Skeletal muscle tissue (tissue), 4 donors: ENCODE results near the gene CLCN5. TPM values are rescaled to one million over a fixed set of nuclear protein-coding genes. Genes with fewer than 3 reads are reported as not detected.
"Not testable (repeated sequence)": the region's sequence is repeated elsewhere in the genome, so short reads cannot be mapped to it uniquely, and the experiment has no call there.

Experiments
- H3K27ac ChIP-seq: one replicate; pipeline ENCODE4 v1.7.0; 2013; ENCODE audit warnings: mild to moderate bottlenecking, low read depth, low read length, inconsistent platforms
- H3K27me3 ChIP-seq, 3 donors: one replicate each; pipeline ENCODE4 v1.7.0; 2013; ENCODE audit warnings: low read length in 3 of 3; ENCODE audit not compliant: control insufficient read depth in 3 of 3, insufficient read depth in 3 of 3
- H3K36me3 ChIP-seq, 3 donors: one replicate each; pipeline ENCODE4 v1.7.0; 2013; ENCODE audit warnings: low read length in 3 of 3; ENCODE audit not compliant: control insufficient read depth in 3 of 3, insufficient read depth in 3 of 3
- H3K4me1 ChIP-seq, 3 donors: one replicate each; pipeline ENCODE4 v1.7.0; 2013; ENCODE audit warnings: low read length in 3 of 3, mild to moderate bottlenecking in 3 of 3; ENCODE audit not compliant: control insufficient read depth in 3 of 3, insufficient read depth in 3 of 3
- H3K4me3 ChIP-seq, 3 donors: one replicate each; pipeline ENCODE4 v1.7.0; 2013; ENCODE audit warnings: low read length in 3 of 3
- H3K9ac ChIP-seq, 3 donors: one replicate each; pipeline ENCODE4 v1.7.0; 2013; ENCODE audit warnings: low read length in 3 of 3, mild to moderate bottlenecking in 3 of 3, moderate library complexity in 2 of 3, low read depth in 1 of 3
- H3K9me3 ChIP-seq, 3 donors: one replicate each; pipeline ENCODE4 v1.7.0; 2013; ENCODE audit warnings: low read length in 3 of 3; ENCODE audit not compliant: control insufficient read depth in 3 of 3
- total RNA-seq: library from RNA; depleted of rRNA; stranded (reverse); fragments of >200 nt; gene quantifications from one replicate; pipeline ENCODE4 v1.2.3, GENCODE V29; 2014
- donor health status: Osteomylitis.

The CLCN5 gene
- total RNA-seq, 1 donor from 2014 or later, result 91.3 TPM

- Histone ChIP-seq H3K36me3 (no peaks in the 10 kb centered on the region), H3K9ac (no peak overlapping the region), H3K27me3 (peaks cover 0 to 3% (median 0%) of the 10 kb centered on the region in 3 donors), H3K4me1 (peaks cover 0 to 3% (median 0%) of the 10 kb centered on the region in 3 donors), H3K4me3 (no peak overlapping the region), H3K9me3 (no peaks in the 10 kb centered on the region), H3K27ac (no peak overlapping the region)
These were observed 81.5 kb downstream of the CLCN5 start for GRCh38 chrX:50003927-50004326.

- H3K9me3 ChIP-seq, H3K9ac ChIP-seq, H3K27me3 ChIP-seq, H3K4me1 ChIP-seq, H3K4me3 ChIP-seq, H3K27ac ChIP-seq, H3K36me3 ChIP-seq: not testable (repeated sequence)
These were observed 103.2 kb downstream of the CLCN5 start for GRCh38 chrX:50025591-50025990.

GRCh38 chrX:50035126-50035525 is 112.7 kb downstream of the CLCN5 start:
- no peaks in the 10 kb centered on the region for H3K36me3 ChIP-seq
- H3K9ac ChIP-seq, result no peak overlapping the region
- H3K27me3 ChIP-seq, result peaks cover 0 to 6% (median 0%) of the 10 kb centered on the region in 3 donors
- no peak overlapping the region for H3K4me3 ChIP-seq
- H3K9me3 ChIP-seq, result no peaks in the 10 kb centered on the region
- H3K4me1 ChIP-seq, result peaks cover 0 to 3% (median 2%) of the 10 kb centered on the region in 3 donors
- H3K27ac ChIP-seq, result no peak overlapping the region

GRCh38 chrX:50036426-50036825 is 114.0 kb downstream of the CLCN5 start:
- Histone ChIP-seq H3K27ac (no peak overlapping the region), H3K9me3 (no peaks in the 10 kb centered on the region), H3K36me3 (no peaks in the 10 kb centered on the region), H3K27me3 (peaks cover 0 to 6% (median 0%) of the 10 kb centered on the region in 3 donors), H3K9ac (no peak overlapping the region), H3K4me1 (peaks cover 0 to 3% (median 2%) of the 10 kb centered on the region in 3 donors), H3K4me3 (peak overlapping the region in 1 of 3 donors; percentile 38)

GRCh38 chrX:50045823-50046222 is 123.4 kb downstream of the CLCN5 start:
- no peaks in the 10 kb centered on the region for H3K9me3 ChIP-seq
- H3K4me1 ChIP-seq, result peaks cover 0 to 3% (median 0%) of the 10 kb centered on the region in 3 donors
- no peaks in the 10 kb centered on the region for H3K27me3 ChIP-seq
- H3K27ac ChIP-seq, result no peak overlapping the region
- no peak overlapping the region for H3K9ac ChIP-seq
- no peak overlapping the region for H3K4me3 ChIP-seq
- no peaks in the 10 kb centered on the region for H3K36me3 ChIP-seq

GRCh38 chrX:50049228-50049627 is 126.8 kb downstream of the CLCN5 start:
- Histone ChIP-seq H3K27me3 (no peaks in the 10 kb centered on the region), H3K36me3 (no peaks in the 10 kb centered on the region), H3K27ac (no peak overlapping the region), H3K9me3 (no peaks in the 10 kb centered on the region), H3K4me1 (peaks cover 0 to 3% (median 0%) of the 10 kb centered on the region in 3 donors), H3K4me3 (no peak overlapping the region), H3K9ac (no peak overlapping the region)

- H3K9me3 ChIP-seq, result no peaks in the 10 kb centered on the region
- H3K4me1 ChIP-seq, result no peaks in the 10 kb centered on the region
- H3K9ac ChIP-seq, result no peak overlapping the region
- H3K36me3 ChIP-seq, result no peaks in the 10 kb centered on the region
- no peak overlapping the region for H3K4me3 ChIP-seq
- H3K27ac ChIP-seq, result no peak overlapping the region
- no peaks in the 10 kb centered on the region for H3K27me3 ChIP-seq
These were observed 131.8 kb downstream of the CLCN5 start for GRCh38 chrX:50054147-50054546.

- Histone ChIP-seq H3K27me3 (peaks cover 0 to 3% (median 0%) of the 10 kb centered on the region in 3 donors), H3K9me3 (no peaks in the 10 kb centered on the region), H3K27ac (no peak overlapping the region), H3K4me1 (no peaks in the 10 kb centered on the region), H3K36me3 (no peaks in the 10 kb centered on the region), H3K9ac (no peak overlapping the region), H3K4me3 (no peak overlapping the region)
These were observed 144.0 kb downstream of the CLCN5 start for GRCh38 chrX:50066318-50066937.

- Histone ChIP-seq H3K27ac (no peak overlapping the region), H3K9me3 (no peaks in the 10 kb centered on the region), H3K36me3 (no peaks in the 10 kb centered on the region), H3K27me3 (peaks cover 0 to 3% (median 0%) of the 10 kb centered on the region in 3 donors), H3K4me3 (no peak overlapping the region), H3K4me1 (no peaks in the 10 kb centered on the region), H3K9ac (no peak overlapping the region)
These were observed 145.3 kb downstream of the CLCN5 start for GRCh38 chrX:50067435-50068284.

- Histone ChIP-seq H3K4me3 (no peak overlapping the region), H3K27ac (no peak overlapping the region), H3K36me3 (no peaks in the 10 kb centered on the region), H3K27me3 (peaks cover 0 to 3% (median 0%) of the 10 kb centered on the region in 3 donors), H3K4me1 (no peaks in the 10 kb centered on the region), H3K9ac (no peak overlapping the region), H3K9me3 (no peaks in the 10 kb centered on the region)
These were observed 145.8 kb downstream of the CLCN5 start for GRCh38 chrX:50068285-50068563.
